Dedifferentiated amniotic fluid mesenchymal stem cell (primary cell): ENCODE measurements around the gene BTG2.

ENCODE experiments used
- DNase-seq: peaks from one replicate; pipeline ENCODE4 v3.0.0-alpha.2; 2016; ENCODE audit errors: extremely low spot score

Gene BTG2

GRCh38 chr1:203342192-203342940, 37.0 kb downstream of the BTG2 start:
- DNase-seq, result no peak

- no peak for DNase-seq
These were observed 38.8 kb downstream of the BTG2 start for GRCh38 chr1:203343956-203344754.

DNA sequence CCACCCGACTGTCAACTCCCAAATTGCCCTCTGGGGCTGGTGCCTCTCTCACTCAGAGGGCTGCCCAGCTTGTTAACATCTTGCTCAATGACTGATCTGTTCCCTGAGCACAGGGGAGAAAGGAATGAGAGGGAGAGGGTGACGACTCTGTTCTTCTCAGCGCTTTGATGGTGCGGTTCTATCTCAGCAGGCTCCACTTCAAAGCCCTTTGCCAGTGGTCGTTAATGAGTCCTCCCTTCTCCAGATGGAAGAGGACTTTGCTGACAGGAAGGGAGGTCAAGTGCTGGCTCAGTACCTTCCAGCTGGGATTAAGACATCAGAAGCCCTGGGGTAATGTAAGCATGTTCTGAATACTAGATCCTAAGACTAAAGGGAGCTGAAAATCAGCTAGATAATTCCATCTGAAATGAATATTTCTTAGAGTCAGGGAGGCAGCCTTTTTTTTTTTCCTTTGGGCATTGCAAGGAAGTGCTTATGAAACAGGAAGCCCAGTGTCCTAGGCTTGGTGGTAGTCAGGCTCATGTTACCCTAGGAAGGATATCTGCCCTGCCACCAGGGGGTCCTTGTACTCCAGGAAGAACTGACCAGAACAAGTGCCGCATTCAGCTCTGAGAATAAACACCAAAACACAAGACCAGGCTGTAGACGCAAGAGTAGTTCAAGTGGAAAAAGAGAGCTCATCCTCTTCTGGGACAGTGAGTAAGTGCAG, 40.9 kb downstream of the BTG2 start:
- DNase-seq, result no peak

- no peak for DNase-seq
These were observed 41.4 kb downstream of the BTG2 start for GRCh38 chr1:203346769-203347102.

GRCh38 chr1:203349166-203349565, 43.8 kb downstream of the BTG2 start:
- DNase-seq, result no peak

GRCh38 chr1:203349773-203350524, 44.6 kb downstream of the BTG2 start:
- no peak for DNase-seq

GRCh38 chr1:203351037-203351625, 45.8 kb downstream of the BTG2 start, which contains the start of gene FMOD:
Gene FMOD, minus strand, starts transcription at chr1:203351122. Its CDS starts 2,852 bp downstream, at chr1:203348270.
- DNase-seq, result no peak

DNA sequence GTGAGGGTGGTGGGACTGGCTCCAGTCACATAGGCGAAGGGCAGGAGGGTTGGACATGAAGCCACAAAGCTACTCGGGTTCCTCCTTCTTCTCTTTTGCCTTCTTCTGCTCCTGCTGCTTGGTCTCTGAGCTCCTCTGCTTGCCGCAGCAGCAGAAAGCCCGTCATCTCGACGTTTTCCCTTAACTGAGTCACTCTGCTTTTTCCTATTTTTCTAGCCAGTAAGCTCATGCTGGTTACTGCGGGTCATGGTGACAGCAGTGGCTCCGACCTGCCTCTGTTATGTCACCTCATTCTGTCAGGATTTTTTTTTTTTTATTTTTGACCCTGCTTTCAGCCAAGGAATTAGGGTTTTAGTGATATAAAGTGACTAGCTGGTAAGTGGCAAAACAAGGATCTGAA, 48.2 kb downstream of the BTG2 start:
- no peak for DNase-seq

DNA sequence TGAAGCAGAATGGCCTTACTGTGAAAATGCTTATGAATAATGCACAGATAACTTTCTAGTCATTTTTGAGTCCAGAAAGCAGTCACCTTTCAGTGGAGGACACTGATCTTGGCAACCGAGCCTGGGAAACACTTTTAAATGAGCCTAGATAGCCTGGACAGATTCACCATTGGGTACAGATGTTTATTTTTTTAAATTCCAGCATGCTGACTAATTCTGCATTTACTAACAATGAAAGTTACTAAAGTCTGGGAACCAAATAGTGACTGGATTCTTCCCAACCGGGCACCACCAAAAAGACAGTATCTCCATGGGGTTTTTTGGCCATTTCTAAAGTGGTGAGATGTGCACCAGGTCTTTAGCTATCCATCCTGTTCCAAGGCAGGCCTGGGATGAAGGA, 48.9 kb downstream of the BTG2 start:
- peak; percentile 66 for DNase-seq

DNA sequence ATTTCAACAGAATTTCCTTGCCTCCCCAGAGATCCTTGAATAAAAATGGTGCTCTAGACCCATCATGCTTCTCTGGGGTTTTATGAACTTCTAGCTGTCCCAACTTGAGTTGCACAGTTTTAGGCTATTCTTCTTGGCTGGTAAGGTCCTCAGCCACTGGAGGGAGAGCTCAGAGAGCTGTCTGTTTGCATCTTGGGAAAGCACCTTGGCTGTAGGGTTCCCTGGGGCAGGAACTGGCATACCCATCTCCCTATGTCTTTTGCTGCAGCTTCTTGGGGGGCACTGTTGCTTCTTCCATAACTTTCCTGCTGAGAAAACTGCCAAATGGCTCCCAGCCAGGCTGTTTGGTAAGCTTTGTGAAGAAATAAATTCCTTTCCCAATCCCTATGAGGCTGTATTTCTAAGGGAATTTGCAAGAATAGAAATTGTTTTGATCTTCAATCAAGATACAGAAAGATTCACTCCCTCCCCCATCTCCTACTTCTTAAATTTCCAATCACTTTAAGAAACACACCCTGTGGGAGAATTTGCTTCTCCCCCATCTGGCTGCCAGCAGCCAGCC, 53.8 kb downstream of the BTG2 start:
- peak; percentile 44 for DNase-seq
